GM23338 (cell line): ENCODE results near the gene CENPO. TPM values are rescaled to one million over a fixed set of nuclear protein-coding genes. Genes with fewer than 3 reads are reported as not detected.

Source experiments
- ATAC-seq: fragments of 200-7000 bp; cut with Tn5 transposase; 3 replicates; pipeline ENCODE4 v1.9.1; 2020
- DNase-seq: peaks from one replicate; pipeline ENCODE4 v3.0.0-alpha.2; 2015; ENCODE audit warnings: low spot score
- H2AFZ ChIP-seq: fragments of 200-600 bp; sonication (generic); 2 replicates; pipeline ENCODE4 v1.8.0; 2016; ENCODE audit warnings: antibody characterized with exemption, mild to moderate bottlenecking, moderate library complexity
- H3F3A ChIP-seq: fragments of 200-600 bp; sonication (generic); replicated peaks from 2 replicates; pipeline ENCODE4 v1.8.0; 2017; ENCODE audit warnings: antibody characterized with exemption, mixed run types, low read depth
- H3K27ac ChIP-seq: fragments of 200-600 bp; sonication (generic); 2 replicates; pipeline ENCODE4 v1.6.1; 2016; ENCODE audit warnings: low read depth
- H3K27me3 ChIP-seq: fragments of 200-600 bp; sonication (generic); 2 replicates; pipeline ENCODE4 v1.8.0; 2016; ENCODE audit warnings: mild to moderate bottlenecking, mixed run types, moderate library complexity; ENCODE audit not compliant: insufficient read depth
- H3K36me3 ChIP-seq: fragments of 200-600 bp; sonication (generic); 2 replicates; pipeline ENCODE4 v1.8.0; 2016; ENCODE audit warnings: mild to moderate bottlenecking; ENCODE audit not compliant: insufficient read depth
- H3K4me1 ChIP-seq: fragments of 200-600 bp; sonication (generic); 2 replicates; pipeline ENCODE4 v1.8.0; 2016; ENCODE audit warnings: mild to moderate bottlenecking, moderate library complexity; ENCODE audit not compliant: insufficient read depth
- H3K4me2 ChIP-seq: fragments of 200-600 bp; sonication (generic); 2 replicates; pipeline ENCODE4 v1.7.1; 2017; ENCODE audit warnings: mixed run types
- H3K4me3 ChIP-seq: fragments of 200-600 bp; sonication (generic); 2 replicates; pipeline ENCODE4 v1.6.1; 2016; ENCODE audit warnings: mixed run types
- H3K79me2 ChIP-seq: fragments of 200-600 bp; sonication (generic); replicated peaks from 2 replicates; pipeline ENCODE4 v1.8.0; 2017; ENCODE audit warnings: mild to moderate bottlenecking; ENCODE audit not compliant: insufficient read depth
- H3K9me2 ChIP-seq: fragments of 200-600 bp; sonication (generic); 2 replicates; pipeline ENCODE4 v1.8.0; 2017; ENCODE audit not compliant: insufficient read depth
- H4K20me1 ChIP-seq: fragments of 200-600 bp; sonication (generic); replicated peaks from 2 replicates; pipeline ENCODE4 v1.8.0; 2017; ENCODE audit warnings: mild to moderate bottlenecking; ENCODE audit not compliant: insufficient read depth
- H3K27ac Mint-ChIP-seq: 2 replicates; pipeline ENCODE4 v1.8.0; 2020; ENCODE audit warnings: inconsistent platforms, mild to moderate bottlenecking, moderate library complexity, mixed read lengths
- H3K27me3 Mint-ChIP-seq: 3 replicates; pipeline ENCODE4 v1.8.0; 2022; ENCODE audit warnings: low read depth, mild to moderate bottlenecking, moderate library complexity, mixed read lengths, inconsistent platforms; ENCODE audit not compliant: insufficient read depth, poor library complexity
- H3K36me3 Mint-ChIP-seq: 3 replicates; pipeline ENCODE4 v1.8.0; 2021; ENCODE audit warnings: low read depth, mild to moderate bottlenecking, inconsistent platforms, moderate library complexity, mixed read lengths
- H3K4me1 Mint-ChIP-seq: 3 replicates; pipeline ENCODE4 v1.8.0; 2020; ENCODE audit warnings: mild to moderate bottlenecking, inconsistent platforms, mixed read lengths
- H3K4me3 Mint-ChIP-seq: 3 replicates; pipeline ENCODE4 v1.8.0; 2021; ENCODE audit warnings: moderate library complexity, mild to moderate bottlenecking, inconsistent platforms, mixed read lengths
- H3K9me3 Mint-ChIP-seq: 3 replicates; pipeline ENCODE4 v1.8.0; 2020; ENCODE audit warnings: moderate library complexity, mild to moderate bottlenecking, inconsistent platforms, mixed read lengths
- CREB1 ChIP-seq: fragments of 250-450 bp; sonication (Bioruptor Pico); IDR thresholded peaks from 2 replicates; pipeline ENCODE4 v1.5.0; 2020; ENCODE audit warnings: low read depth, mild to moderate bottlenecking, moderate library complexity
- EZH2 ChIP-seq: fragments of 200-600 bp; sonication (generic); IDR thresholded peaks from one replicate; pipeline ENCODE4 v1.8.0; 2017; ENCODE audit warnings: antibody characterized with exemption, mild to moderate bottlenecking, low read depth; ENCODE audit not compliant: unreplicated experiment
- EZH2phosphoT487 ChIP-seq: fragments of 200-600 bp; sonication (generic); IDR thresholded peaks from one replicate; pipeline ENCODE4 v1.8.1; 2018; ENCODE audit warnings: antibody characterized with exemption; ENCODE audit not compliant: unreplicated experiment
- JUNB ChIP-seq: IDR thresholded peaks from one replicate; pipeline ENCODE4 v1.6.1; 2016; ENCODE audit warnings: antibody characterized with exemption; ENCODE audit not compliant: unreplicated experiment
- NANOG ChIP-seq: IDR thresholded peaks from 2 replicates; pipeline ENCODE4 v1.6.1; 2016; ENCODE audit warnings: antibody characterized with exemption, borderline replicate concordance
- POLR2AphosphoS5 ChIP-seq: IDR thresholded peaks from 2 replicates; pipeline ENCODE4 v1.6.1; 2016; ENCODE audit warnings: antibody characterized with exemption, low read depth
- STAT1 ChIP-seq: IDR thresholded peaks from one replicate; pipeline ENCODE4 v1.6.1; 2016; ENCODE audit warnings: antibody characterized with exemption; ENCODE audit not compliant: unreplicated experiment
- ZNF114 ChIP-seq: fragments of 250-450 bp; sonication (Bioruptor Pico); IDR thresholded peaks from 2 replicates; pipeline ENCODE4 v1.5.0; 2020; ENCODE audit warnings: mild to moderate bottlenecking, moderate library complexity
- ZNF331 ChIP-seq: fragments of 250-450 bp; sonication (Bioruptor Pico); IDR thresholded peaks from 2 replicates; pipeline ENCODE4 v1.5.0; 2020; ENCODE audit warnings: low read depth, mild to moderate bottlenecking, moderate library complexity
- polyA plus RNA-seq: library from polyadenylated mRNA; unstranded; fragments of >200 nt; fragmentation: Nextera tagmentation; extraction: Ambion mirVana; gene quantifications from 2 replicates; pipeline ENCODE4 v1.2.1, GENCODE V29; 2016
- total RNA-seq: library from RNA; depleted of rRNA; stranded (reverse); fragments of >200 nt; shearing (Covaris generic); gene quantifications from 2 replicates; pipeline ENCODE4 v1.2.3, GENCODE V29; 2014
- TF ChIP-seq, protein P1 (sequence below), 2 experiments: fragments of 200-600 bp in 1 of 2; sonication (generic) in 1 of 2; conservative IDR thresholded peaks; 2 replicates each; pipeline versions ENCODE4 v1.5.1 to v1.6.1; 2016 to 2017; ENCODE audit warnings: antibody characterized with exemption in 2 of 2, low read depth in 2 of 2, mild to moderate bottlenecking in 2 of 2, moderate library complexity in 1 of 2
- TF ChIP-seq, protein P2 (sequence below): fragments of 250-450 bp; sonication (Bioruptor Pico); IDR thresholded peaks from 2 replicates; pipeline ENCODE4 v1.5.0; 2020; ENCODE audit warnings: mild to moderate bottlenecking, moderate library complexity
- TF ChIP-seq, protein P3 (sequence below): IDR thresholded peaks from 2 replicates; pipeline ENCODE4 v1.6.1; 2016; ENCODE audit warnings: antibody characterized with exemption
- TF ChIP-seq, protein P4 (sequence below): IDR thresholded peaks from one replicate; pipeline ENCODE4 v1.6.1; 2018; ENCODE audit warnings: antibody characterized with exemption; ENCODE audit not compliant: unreplicated experiment

Gene CENPO
- total and polyA plus RNA-seq, 2 experiments from 2014 or later, result 27.0 to 44.7 TPM

DNA sequence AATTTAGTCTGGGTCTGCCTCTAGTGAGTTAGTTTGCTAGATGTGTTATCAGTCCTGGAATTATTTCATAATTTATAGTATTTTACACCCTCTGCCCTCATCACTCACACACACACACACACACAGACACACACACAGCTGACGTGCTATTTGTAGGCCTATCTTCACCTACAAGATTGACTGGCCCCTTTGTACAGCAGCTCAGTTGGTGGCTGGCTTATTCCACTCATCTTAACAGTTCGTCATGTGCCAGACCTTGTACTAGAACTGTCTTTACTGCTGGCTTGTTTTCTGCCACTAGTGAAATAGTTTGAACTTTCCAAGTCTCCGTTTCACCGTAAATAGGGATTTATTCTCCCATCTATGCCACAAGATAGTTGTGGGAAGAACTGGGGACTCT, 21.3 kb downstream of the CENPO start:
- Histone ChIP-seq H3K4me1 (no peaks in the 10 kb centered on the region), H3K36me3 (peaks cover 35% of the 10 kb centered on the region; the same call in 1 of the 2 replicates), H3K4me2 (no peak overlapping the region), H3K27me3 (no peaks in the 10 kb centered on the region), H3K4me3 (no peak overlapping the region), H3K79me2 (peaks cover 58% of the 10 kb centered on the region), H2AFZ (no peak overlapping the region), H3F3A (0 out of 2 replicates have a peak, but pooled peaks cover 12% of the 10 kb centered on the region), H4K20me1 (peaks cover 21% of the 10 kb centered on the region), H3K9me2 (no peaks in the 10 kb centered on the region), H3K27ac (no peak overlapping the region)
- no peak overlapping the region for H3K27ac Mint-ChIP-seq
- H3K9me3 Mint-ChIP-seq, result no peaks in the 10 kb centered on the region
- TF ChIP-seq, protein P1, sequence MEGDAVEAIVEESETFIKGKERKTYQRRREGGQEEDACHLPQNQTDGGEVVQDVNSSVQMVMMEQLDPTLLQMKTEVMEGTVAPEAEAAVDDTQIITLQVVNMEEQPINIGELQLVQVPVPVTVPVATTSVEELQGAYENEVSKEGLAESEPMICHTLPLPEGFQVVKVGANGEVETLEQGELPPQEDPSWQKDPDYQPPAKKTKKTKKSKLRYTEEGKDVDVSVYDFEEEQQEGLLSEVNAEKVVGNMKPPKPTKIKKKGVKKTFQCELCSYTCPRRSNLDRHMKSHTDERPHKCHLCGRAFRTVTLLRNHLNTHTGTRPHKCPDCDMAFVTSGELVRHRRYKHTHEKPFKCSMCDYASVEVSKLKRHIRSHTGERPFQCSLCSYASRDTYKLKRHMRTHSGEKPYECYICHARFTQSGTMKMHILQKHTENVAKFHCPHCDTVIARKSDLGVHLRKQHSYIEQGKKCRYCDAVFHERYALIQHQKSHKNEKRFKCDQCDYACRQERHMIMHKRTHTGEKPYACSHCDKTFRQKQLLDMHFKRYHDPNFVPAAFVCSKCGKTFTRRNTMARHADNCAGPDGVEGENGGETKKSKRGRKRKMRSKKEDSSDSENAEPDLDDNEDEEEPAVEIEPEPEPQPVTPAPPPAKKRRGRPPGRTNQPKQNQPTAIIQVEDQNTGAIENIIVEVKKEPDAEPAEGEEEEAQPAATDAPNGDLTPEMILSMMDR (conservative IDR thresholded peaks at IDR 0.05; ENCODE audit: low read depth in 2 of 2), result no peak
- TF ChIP-seq, protein P2, sequence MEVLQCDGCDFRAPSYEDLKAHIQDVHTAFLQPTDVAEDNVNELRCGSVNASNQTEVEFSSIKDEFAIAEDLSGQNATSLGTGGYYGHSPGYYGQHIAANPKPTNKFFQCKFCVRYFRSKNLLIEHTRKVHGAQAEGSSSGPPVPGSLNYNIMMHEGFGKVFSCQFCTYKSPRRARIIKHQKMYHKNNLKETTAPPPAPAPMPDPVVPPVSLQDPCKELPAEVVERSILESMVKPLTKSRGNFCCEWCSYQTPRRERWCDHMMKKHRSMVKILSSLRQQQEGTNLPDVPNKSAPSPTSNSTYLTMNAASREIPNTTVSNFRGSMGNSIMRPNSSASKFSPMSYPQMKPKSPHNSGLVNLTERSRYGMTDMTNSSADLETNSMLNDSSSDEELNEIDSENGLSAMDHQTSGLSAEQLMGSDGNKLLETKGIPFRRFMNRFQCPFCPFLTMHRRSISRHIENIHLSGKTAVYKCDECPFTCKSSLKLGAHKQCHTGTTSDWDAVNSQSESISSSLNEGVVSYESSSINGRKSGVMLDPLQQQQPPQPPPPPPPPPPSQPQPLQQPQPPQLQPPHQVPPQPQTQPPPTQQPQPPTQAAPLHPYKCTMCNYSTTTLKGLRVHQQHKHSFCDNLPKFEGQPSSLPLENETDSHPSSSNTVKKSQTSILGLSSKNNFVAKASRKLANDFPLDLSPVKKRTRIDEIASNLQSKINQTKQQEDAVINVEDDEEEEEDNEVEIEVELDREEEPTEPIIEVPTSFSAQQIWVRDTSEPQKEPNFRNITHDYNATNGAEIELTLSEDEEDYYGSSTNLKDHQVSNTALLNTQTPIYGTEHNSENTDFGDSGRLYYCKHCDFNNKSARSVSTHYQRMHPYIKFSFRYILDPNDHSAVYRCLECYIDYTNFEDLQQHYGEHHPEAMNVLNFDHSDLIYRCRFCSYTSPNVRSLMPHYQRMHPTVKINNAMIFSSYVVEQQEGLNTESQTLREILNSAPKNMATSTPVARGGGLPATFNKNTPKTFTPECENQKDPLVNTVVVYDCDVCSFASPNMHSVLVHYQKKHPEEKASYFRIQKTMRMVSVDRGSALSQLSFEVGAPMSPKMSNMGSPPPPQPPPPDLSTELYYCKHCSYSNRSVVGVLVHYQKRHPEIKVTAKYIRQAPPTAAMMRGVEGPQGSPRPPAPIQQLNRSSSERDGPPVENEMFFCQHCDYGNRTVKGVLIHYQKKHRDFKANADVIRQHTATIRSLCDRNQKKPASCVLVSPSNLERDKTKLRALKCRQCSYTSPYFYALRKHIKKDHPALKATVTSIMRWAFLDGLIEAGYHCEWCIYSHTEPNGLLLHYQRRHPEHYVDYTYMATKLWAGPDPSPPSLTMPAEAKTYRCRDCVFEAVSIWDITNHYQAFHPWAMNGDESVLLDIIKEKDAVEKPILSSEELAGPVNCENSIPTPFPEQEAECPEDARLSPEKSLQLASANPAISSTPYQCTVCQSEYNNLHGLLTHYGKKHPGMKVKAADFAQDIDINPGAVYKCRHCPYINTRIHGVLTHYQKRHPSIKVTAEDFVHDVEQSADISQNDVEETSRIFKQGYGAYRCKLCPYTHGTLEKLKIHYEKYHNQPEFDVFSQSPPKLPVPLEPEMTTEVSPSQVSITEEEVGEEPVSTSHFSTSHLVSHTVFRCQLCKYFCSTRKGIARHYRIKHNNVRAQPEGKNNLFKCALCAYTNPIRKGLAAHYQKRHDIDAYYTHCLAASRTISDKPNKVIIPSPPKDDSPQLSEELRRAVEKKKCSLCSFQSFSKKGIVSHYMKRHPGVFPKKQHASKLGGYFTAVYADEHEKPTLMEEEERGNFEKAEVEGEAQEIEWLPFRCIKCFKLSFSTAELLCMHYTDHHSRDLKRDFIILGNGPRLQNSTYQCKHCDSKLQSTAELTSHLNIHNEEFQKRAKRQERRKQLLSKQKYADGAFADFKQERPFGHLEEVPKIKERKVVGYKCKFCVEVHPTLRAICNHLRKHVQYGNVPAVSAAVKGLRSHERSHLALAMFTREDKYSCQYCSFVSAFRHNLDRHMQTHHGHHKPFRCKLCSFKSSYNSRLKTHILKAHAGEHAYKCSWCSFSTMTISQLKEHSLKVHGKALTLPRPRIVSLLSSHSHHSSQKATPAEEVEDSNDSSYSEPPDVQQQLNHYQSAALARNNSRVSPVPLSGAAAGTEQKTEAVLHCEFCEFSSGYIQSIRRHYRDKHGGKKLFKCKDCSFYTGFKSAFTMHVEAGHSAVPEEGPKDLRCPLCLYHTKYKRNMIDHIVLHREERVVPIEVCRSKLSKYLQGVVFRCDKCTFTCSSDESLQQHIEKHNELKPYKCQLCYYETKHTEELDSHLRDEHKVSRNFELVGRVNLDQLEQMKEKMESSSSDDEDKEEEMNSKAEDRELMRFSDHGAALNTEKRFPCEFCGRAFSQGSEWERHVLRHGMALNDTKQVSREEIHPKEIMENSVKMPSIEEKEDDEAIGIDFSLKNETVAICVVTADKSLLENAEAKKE, result no peak
- TF ChIP-seq, protein P3, sequence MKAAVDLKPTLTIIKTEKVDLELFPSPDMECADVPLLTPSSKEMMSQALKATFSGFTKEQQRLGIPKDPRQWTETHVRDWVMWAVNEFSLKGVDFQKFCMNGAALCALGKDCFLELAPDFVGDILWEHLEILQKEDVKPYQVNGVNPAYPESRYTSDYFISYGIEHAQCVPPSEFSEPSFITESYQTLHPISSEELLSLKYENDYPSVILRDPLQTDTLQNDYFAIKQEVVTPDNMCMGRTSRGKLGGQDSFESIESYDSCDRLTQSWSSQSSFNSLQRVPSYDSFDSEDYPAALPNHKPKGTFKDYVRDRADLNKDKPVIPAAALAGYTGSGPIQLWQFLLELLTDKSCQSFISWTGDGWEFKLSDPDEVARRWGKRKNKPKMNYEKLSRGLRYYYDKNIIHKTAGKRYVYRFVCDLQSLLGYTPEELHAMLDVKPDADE, result no peak
- TF ChIP-seq ZNF331 (CRISPR knock-in tag) (no peak), POLR2AphosphoS5 (no peak), JUNB (no peak), CREB1 (CRISPR knock-in tag) (no peak), EZH2 (no peak), STAT1 (no peak), NANOG (no peak), ZNF114 (CRISPR knock-in tag) (no peak), EZH2phosphoT487 (no peak)
- TF ChIP-seq, protein P4, sequence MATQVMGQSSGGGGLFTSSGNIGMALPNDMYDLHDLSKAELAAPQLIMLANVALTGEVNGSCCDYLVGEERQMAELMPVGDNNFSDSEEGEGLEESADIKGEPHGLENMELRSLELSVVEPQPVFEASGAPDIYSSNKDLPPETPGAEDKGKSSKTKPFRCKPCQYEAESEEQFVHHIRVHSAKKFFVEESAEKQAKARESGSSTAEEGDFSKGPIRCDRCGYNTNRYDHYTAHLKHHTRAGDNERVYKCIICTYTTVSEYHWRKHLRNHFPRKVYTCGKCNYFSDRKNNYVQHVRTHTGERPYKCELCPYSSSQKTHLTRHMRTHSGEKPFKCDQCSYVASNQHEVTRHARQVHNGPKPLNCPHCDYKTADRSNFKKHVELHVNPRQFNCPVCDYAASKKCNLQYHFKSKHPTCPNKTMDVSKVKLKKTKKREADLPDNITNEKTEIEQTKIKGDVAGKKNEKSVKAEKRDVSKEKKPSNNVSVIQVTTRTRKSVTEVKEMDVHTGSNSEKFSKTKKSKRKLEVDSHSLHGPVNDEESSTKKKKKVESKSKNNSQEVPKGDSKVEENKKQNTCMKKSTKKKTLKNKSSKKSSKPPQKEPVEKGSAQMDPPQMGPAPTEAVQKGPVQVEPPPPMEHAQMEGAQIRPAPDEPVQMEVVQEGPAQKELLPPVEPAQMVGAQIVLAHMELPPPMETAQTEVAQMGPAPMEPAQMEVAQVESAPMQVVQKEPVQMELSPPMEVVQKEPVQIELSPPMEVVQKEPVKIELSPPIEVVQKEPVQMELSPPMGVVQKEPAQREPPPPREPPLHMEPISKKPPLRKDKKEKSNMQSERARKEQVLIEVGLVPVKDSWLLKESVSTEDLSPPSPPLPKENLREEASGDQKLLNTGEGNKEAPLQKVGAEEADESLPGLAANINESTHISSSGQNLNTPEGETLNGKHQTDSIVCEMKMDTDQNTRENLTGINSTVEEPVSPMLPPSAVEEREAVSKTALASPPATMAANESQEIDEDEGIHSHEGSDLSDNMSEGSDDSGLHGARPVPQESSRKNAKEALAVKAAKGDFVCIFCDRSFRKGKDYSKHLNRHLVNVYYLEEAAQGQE, result no peak
- ATAC-seq, result no peak
- peaks cover 67% of the 10 kb centered on the region for H3K36me3 Mint-ChIP-seq
- H3K4me1 Mint-ChIP-seq, result peaks cover 4% of the 10 kb centered on the region; the same call in 2 of the 3 replicates
- no peak for DNase-seq
- H3K27me3 Mint-ChIP-seq, result peaks cover 3% of the 10 kb centered on the region
- H3K4me3 Mint-ChIP-seq, result no peak overlapping the region
